Hepatocyte (in vitro differentiated cells): ENCODE measurements around the gene MLIP.

Source experiments
- CTCF ChIP-seq: fragments of 200-600 bp; sonication (generic); IDR thresholded peaks from 2 replicates; pipeline ENCODE4 v1.5.1; 2016; ENCODE audit warnings: antibody characterized with exemption, mild to moderate bottlenecking; ENCODE audit not compliant: poor library complexity
- EZH2phosphoT487 ChIP-seq: fragments of 200-600 bp; sonication (generic); IDR thresholded peaks from one replicate; pipeline ENCODE4 v1.6.1; 2018; ENCODE audit warnings: antibody characterized with exemption, mild to moderate bottlenecking, low read depth, moderate library complexity; ENCODE audit not compliant: unreplicated experiment, severe bottlenecking

- no peak for TF ChIP-seq CTCF
- TF ChIP-seq EZH2phosphoT487: no peak
Observed at GRCh38 chr6:54085047-54085446, 26.2 kb upstream of the MLIP start.
